Stimulated activated CD4-positive, alpha-beta T cell treated with anti-CD3 and anti-CD28 coated beads, TNF-alpha, amount 100 ng/mL, for 24 hours (primary cell): ENCODE measurements around the gene OTUD1.
"Not testable (repeated sequence)": the region's sequence is repeated elsewhere in the genome, so short reads cannot be mapped to it uniquely, and the experiment has no call there.

ENCODE experiments used
- DNase-seq, 3 experiments: peaks; one replicate each; pipeline ENCODE4 v3.0.0-alpha.2; 2020; ENCODE audit warnings: low read depth in 3 of 3

Gene OTUD1, protein sequence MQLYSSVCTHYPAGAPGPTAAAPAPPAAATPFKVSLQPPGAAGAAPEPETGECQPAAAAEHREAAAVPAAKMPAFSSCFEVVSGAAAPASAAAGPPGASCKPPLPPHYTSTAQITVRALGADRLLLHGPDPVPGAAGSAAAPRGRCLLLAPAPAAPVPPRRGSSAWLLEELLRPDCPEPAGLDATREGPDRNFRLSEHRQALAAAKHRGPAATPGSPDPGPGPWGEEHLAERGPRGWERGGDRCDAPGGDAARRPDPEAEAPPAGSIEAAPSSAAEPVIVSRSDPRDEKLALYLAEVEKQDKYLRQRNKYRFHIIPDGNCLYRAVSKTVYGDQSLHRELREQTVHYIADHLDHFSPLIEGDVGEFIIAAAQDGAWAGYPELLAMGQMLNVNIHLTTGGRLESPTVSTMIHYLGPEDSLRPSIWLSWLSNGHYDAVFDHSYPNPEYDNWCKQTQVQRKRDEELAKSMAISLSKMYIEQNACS

DNA sequence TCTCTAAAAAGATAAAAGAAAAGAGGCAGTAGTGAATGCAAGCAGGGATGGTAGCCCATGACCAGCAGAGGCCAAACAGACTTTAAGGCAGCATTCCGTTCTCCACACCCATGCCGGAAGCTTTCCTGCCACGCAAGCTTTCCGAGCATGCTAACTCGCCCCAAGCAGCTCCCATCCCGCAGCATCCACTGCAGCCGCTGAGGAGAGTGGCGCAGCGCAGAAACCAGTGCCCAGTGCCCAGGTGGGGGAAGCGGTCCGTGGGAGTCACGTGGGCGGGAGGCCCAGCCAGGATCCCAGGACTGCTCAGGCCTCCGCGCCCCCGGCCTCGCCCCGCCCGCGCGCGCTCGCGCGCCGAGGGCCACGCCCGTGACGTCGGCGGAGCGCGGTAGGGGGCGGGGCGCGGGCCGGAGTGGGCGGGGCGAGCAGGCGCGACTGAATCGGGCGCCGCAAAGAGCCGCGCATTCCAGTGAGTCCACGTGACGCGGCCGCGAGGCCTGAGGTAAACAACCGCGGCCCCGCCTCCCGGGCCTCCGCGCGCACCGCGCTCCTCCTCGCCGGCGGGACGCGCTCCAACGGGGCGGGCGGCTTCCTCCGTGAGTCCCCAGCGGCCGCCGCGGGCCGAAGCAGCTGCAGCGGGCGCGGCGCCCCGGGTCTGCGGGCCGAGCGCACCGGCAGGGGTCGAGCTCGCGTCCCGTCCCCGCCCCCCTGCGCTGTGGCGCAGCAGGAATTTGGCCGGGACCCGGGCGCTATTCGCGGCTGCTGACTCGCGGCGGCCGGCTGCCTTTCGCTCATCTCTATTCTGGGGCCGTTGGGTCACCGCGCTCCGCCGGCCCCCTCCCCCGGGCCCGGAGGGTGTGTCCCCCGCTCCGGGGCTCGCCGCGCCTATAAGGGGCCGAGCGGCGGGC is at the start of gene OTUD1:
Gene OTUD1, plus strand, starts transcription at position 529 of the 905 bp plus-strand sequence. CDS start 383 bp downstream, outside the sequence.
- peak; percentile 84 to 93 (median 91) for DNase-seq

DNA sequence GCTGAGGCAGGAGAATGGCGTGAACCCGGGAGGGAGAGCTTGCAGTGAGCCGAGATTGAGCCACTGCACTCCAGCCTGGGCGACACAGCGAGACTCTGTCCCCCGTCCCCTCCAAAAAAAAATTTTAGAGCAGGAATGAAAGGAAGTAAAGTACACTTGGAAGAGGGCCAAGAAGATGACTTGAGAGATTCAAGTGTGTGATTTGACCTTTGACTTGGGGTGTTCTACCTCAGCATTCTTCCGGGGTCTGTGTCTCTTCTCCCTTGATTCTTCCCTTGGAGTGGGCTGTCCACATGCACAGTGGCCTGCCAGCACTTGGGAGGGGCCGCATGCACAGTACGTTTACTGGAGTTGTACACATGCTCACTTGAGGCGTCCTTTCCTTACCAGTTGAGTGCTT is 48.5 kb upstream of the OTUD1 start:
- not testable (repeated sequence) for DNase-seq

DNA sequence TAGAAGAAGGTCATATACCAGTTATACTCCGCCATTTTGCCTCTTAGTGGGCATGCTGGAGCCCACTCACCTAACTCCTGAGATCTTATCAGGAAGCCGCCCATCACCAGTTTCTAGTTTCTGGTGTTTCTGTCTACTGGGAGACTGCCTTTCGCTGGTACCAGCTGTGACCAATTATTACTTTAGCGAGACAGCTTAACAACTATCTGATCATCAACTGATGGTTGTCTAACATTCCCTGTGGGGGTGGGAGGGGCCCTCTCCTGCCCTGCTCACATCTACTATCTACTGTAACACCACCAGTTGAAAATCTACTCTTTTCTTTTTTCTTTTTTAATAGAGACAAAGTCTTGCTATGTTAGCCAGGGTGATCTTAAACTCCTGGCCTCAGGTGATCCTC is 48.1 kb upstream of the OTUD1 start:
- DNase-seq, result no peak

DNA sequence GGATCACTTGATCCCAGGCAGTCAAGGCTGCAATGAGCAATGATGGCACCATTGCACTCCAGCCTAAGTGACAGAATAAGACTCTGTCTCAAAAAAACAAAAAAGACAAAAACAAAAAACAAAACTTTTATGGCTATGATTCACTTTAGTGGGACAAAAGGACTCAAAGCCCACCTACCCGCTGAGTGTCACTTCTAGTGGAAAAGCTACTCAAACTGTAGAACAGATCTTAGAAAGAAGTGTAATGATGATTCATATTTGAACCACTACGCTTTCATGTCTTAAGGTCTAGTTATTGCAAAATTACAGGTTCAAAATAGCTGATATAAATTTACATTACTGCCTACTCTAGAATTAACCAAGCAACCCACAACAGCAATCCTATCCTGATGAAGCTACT is 47.1 kb upstream of the OTUD1 start:
- peak in 1 of 3 experiments; percentile 2 for DNase-seq

DNA sequence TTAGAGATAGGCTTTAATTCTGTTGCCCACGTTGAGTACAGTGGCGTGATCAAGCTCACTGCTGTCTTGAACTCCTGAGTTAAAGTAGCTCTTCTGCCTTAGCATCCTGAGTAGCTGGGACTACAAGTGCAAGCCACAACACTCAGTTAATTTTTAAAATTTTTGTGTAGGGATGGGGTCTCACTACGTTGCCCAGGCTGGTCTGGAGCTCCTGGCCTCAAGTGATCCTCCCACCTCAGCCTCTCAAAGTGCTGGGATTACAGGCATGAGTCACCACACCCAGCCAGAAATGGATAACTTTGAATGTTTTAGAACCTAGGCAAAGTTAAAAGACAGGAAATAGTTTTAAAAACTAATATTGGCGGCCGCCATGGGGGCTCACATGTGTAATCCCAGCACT is 43.9 kb upstream of the OTUD1 start:
- no peak for DNase-seq

DNA sequence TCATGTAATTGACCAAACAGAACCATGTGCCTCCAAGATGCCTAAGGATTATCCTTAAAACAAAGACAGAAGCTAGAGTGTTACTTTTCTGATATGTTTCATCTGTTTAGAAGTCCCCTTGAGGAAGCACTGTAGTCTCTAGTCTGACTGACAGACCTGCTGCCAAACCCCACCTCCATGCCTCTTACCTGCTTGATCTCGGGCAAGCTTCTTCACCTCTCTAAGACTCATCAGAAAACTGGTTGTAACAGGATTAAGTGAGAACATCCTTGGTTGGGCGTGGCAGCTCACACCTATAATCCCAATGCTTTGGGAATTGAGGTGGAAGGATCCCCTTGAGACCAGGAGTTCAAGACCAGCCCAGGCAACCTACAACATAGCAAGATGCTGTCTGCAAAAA is 42.2 kb upstream of the OTUD1 start:
- no peak for DNase-seq

DNA sequence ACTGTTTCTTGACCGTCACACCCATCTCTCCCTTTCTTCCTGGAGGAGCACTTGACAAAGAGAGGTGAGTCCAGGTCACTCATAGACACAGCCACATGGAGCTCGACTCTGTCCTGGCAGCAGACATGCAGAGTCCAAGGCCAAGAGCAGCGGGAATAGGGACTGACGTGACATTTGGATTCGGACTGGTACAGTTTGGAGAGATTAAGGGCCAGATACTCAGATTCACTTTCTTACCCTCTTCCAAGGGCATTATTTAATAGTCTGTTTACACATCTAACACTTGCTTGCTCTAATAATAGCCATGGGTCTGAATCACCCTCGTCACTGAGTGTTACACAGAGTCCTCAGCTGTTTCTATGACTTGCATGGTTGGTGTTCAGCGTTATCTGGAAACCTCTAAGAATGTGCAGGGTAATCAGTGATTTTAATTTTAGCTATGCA is 39.2 kb upstream of the OTUD1 start:
- no peak for DNase-seq

DNA sequence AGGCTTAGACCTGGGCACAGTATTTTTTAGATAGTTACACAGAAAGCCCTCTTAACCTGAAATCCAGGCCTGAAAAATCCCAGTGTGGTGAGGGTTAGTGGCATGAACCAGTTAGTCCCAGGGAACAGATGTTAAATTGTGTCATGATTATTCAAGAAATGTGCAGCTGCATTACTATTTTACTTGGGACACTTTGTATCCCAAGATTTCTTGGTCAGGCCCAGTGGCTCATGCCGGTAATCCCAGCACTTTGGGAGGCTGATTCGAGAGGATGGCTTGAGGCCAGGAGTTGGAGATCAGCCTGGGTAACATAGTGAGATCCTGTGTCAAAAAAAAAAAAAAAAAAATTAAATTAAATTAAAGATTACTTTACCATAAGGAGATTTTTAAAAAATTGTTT is 36.0 kb upstream of the OTUD1 start:
- no peak for DNase-seq

DNA sequence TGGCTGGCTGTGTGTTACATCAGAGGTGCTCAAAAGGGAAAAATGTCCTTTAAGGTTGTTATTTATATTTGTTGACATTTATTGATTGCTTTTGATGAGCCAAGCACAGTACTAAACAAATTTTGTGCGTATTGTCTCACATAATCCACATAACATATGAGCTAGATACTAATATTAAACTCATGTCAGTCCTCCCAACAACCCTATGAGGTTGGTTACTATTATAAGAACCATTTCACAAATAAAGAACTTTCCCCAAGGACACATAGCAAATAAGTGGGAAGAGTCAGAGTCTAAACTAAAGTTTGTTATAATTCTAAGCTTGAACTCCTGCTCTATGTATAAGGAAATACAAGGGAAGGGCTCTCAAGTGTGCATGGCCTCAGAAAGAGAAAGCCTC is 35.6 kb upstream of the OTUD1 start:
- no peak for DNase-seq

DNA sequence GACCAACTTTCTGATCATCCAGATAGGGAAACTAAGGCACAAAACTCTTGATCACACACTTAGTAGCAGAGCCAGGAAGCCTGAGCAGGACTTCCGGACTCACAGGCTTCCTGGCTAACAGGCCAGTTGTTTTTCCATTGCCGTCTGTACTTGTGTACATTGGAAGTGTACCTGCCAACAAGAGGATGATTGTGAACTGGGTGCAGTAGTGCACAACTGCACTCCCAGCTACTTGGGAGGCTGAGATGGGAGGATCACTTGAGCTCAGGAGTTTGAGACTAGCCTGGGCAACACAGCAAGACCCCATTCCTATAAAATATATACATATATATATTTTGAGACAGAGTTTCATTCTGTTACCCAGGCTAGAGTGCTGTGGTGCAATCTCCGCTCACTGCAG is 35.2 kb upstream of the OTUD1 start:
- no peak for DNase-seq

DNA sequence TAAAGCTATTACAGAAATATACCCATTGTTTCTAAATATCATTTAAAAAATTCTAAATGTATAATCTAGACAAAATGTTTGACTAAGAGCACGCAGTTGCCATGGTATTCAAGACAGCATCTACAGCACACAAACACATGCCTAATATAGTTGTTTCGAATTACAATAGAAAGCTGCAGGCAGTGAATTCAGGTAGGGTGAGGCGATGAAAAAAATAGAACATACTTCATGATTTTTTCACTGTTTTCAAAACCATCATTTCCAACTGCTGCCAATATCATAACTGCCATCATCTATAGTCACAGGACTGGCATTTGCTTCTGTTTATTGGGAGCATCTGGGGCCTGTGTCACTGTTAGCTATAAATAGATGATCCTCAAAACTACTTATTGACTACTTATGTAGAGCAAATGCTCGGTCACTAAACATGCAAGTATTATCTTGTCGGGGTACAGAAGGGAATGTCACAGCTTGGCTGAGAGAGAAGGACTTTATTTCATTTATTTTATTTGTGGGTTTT is 34.4 kb upstream of the OTUD1 start:
- DNase-seq, result no peak

DNA sequence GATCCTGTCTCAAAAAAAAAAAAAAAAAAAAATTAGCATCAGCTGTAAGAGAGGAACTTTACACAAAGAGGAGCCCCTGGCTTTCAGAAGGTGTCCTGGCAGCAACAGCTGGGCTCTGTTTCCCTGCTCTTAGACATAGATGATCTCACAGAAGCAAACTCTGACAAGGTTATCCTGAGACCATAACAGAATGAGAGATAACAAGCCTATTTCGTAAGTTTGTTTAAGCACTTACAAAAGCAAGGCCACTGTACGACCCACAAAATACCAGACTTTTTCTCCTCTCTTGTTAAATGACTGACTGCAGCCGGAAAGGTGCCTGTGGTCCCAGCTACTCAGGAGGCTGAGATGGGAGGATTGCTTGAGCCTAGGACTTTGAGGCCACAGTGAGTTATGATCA is 33.3 kb upstream of the OTUD1 start:
- no peak for DNase-seq

DNA sequence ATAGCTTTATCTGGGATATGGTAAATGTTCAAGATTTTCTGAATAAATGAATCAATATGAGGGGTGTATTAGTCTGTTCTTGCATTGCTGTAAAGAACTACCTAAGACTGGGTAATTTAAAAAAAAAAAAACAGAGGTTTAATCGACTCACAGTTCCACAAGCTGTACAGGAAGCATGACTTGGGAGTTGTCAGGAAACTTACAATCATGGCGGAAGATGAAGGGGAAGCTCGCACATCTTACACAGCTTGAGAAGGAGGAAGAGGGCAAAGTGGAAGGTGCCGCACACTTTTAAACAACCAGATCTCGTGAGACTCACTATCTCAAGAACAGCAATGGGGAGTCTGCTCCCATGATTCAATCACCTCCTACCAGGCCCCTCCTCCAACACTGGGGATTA is 32.5 kb upstream of the OTUD1 start:
- DNase-seq, result no peak

DNA sequence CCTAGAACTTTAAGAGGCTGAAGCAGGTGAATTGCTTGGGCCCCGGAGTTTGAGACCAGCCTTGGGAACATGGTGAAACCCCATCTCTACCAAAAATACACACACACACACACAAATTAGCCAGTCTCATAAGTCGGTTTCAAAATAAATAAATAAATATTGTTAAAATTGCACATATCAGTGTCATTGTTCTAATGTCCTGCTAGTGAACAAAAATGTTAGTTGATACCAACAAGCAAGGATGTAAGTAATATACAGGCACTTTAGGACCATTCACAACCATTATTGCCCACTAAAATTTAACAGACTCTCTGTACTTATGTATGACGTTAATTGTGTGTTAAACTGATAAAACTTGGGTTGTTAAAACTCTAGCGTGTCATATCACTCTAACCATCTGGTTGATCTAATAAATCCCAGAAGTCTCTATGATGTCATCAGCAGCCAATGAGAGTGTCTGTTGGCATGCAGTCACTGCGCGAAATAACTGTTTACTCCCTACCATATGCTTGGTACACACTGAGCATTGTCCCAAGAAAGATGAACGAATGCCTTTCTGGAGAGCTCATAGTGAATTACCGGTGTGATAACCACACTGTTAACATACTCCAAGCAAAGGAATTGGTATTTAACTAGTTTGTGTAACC is 30.4 kb upstream of the OTUD1 start:
- DNase-seq, result no peak

DNA sequence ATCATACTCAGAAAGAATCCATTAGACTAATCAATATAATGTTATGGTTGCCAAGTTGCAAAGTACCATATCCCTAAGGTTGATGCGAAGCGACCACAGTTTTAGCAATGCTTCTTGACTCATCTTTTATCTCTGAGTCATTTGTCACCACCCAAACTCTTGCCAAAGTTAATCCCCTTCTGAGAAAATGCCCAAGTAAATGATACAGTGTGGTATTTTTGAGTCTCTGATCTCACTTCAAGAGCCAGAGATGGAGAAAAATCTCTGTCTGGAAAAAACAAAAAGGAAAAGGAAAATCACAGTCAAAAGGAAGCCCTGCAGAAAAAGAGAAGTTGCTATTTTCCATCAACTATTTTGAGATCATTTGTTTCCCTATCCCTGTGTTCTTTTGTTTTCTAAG is 26.7 kb upstream of the OTUD1 start:
- DNase-seq, result peak in 1 of 3 experiments; percentile 1

DNA sequence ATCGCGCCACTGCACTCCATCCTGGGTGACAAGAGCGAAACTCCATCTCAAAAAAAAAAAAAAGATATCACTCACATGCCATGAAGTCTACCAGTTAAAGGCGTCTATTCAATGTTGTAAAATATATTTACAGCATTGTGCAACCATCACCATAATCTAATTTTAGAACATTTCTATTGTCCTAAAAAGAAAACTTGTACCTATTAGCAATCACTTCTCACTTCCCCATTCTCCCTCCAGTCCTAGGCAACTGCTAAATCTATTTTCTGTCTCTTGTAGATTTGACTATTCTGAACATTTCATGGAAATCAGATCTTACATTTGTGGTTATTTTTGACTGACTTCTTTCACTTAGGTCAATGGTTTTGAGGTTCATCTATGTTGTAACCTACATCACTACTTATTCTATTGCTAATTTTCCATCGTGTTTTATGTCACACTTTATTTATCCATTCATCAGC is 25.2 kb upstream of the OTUD1 start:
- no peak for DNase-seq

DNA sequence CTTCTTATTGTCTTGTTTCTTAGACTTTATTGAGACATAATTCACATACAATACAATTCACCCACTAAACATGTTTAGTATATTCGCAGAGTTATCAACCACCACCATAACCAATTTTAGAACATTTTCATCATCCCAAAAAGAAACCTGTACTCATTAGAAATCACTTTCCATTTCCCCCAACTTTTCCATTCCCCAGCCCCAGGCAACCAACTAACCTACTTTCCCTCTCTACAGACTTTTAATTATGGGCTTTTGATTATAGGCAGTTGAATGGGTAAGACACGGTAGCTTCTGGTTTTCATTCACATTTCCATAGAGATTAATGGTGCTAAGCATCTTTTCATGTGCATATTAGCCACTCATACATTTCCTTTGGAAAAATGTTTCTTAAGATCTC is 24.2 kb upstream of the OTUD1 start:
- no peak for DNase-seq

DNA sequence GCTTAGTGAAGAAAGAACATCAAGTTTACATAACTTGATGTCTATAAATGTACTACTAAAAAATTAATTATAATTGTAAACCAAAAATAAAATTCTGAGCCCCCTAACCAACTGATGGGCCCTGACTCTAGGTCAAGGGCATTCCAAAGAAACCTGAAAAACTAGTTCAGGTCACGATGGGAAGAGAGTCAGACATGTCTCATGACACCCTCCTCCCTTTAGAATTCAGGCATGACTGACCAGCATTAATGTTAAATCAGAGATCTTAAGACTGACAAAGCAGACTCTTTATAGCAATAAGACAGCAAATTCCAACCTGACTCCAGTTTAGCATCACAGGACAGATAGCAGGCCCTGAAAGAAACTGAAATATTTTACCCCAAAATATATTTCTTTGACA is 21.6 kb upstream of the OTUD1 start:
- no peak for DNase-seq

DNA sequence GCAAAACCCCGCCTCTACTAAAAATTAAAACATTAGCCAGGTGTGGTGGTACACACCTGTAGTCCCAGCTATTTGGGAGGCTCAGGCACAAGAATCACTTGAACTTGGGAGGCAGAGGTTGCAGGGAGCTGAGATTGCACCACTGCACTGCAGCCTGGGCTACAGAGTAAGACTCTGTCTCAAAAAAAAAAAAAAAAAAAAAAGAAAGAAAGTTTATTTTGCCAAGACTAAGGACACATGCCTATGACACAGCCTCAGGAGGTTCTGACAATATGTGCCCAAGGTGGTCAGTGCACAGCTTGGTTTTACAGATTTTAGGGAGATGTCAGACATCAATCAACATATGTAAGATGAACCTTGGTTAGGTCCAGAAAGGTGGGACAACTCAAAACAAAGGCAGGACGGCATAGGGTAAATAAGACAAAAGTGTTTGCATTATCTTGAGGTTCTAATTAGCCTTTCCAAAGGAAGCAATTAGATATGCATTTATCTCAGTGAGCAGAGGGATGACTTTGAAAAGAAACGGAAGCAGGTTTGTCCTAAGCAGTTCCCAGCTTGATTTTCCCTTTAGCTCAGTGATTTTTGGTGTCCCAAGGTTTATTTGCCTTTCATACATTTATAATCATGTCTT is 20.7 kb upstream of the OTUD1 start:
- no peak for DNase-seq

DNA sequence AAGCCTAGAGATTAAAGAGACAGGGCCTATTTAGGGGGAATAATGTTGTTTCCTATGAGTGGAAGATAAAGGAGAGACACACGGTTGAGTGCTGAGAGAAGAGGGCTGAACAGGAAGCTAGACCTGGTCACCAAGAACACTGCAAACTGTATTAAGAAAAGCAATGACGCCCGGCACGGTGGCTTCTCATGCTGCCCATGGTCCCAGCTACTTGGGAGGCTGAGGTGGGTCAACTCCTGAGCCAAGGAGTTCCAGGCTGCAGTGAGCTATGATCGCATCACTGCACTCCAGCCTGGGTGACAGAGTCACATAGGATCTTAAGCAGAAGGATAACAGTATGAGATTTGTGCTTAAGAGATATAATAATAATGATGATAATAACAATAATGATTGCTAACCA is 19.7 kb upstream of the OTUD1 start:
- DNase-seq, result no peak

DNA sequence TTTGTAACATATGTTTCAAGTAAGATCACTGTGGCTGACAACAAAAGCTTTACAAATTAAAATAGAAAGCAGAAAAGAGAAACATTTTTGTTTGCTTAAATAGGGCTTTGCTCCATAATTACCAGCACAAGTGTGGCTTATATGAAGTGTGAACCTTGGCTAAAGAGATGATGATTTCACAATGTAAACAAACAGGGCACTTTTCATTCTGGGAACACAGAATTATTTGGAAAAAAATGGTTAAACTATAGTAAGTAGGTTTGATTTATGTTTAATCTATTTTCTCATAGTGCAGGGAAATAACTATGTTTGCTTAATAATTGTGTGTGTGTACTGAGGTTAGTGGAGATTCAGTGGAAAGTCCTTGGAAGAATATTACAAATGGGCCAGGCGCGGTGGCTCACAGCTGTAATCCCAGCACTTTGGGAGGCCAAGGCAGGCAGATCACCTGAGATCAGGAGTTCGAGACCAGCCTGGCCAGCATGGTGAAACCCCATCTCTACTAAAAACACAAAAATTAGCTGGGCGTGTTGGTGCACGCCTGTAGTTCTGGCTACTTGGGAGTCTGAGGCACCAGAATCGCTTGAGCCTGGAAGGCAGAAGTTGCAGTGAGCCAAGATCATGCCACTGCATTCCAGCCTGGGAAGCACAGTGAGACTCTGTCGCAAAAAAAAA is 19.1 kb upstream of the OTUD1 start:
- no peak for DNase-seq
